RCC 7860 (cell line): ENCODE results near the gene SLC26A1.

Experiments used
- DNase-seq: peaks from one replicate; pipeline ENCODE4 v3.0.0-alpha.2; 2015; ENCODE audit warnings: low spot score
- FAIRE-seq: peaks from 2 replicates; lab custom pipeline; 2012; peaks lifted over from hg19 to GRCh38; lab: Jason Lieb, UNC

SLC26A1 gene

GRCh38 chr4:956531-957230 lies 36.5 kb downstream of the SLC26A1 start:
- DNase-seq (no peak), FAIRE-seq (no peak)

GRCh38 chr4:955931-956381 lies 37.2 kb downstream of the SLC26A1 start:
- FAIRE-seq = no peak

GRCh38 chr4:955161-955921 lies 37.9 kb downstream of the SLC26A1 start:
- FAIRE-seq = no peak
- no peak for DNase-seq

More at GRCh38 chr4:955931-956381, 37.2 kb downstream of the SLC26A1 start:
- no peak for DNase-seq

GRCh38 chr4:954211-955020 lies 38.8 kb downstream of the SLC26A1 start:
- FAIRE-seq (no peak), DNase-seq (no peak)

GRCh38 chr4:953574-953915 lies 39.7 kb downstream of the SLC26A1 start:
- FAIRE-seq (no peak), DNase-seq (no peak)

GRCh38 chr4:952881-953573 lies 40.2 kb downstream of the SLC26A1 start:
- no peak for FAIRE-seq

GRCh38 chr4:951594-952468 lies 41.4 kb downstream of the SLC26A1 start:
- DNase-seq (no peak), FAIRE-seq (no peak)

More at GRCh38 chr4:952881-953573, 40.2 kb downstream of the SLC26A1 start:
- DNase-seq = no peak

- DNase-seq (no peak), FAIRE-seq (no peak)
These were observed 42.0 kb downstream of the SLC26A1 start for GRCh38 chr4:951186-951585.

- no peak for FAIRE-seq
- DNase-seq = no peak
These were observed 42.8 kb downstream of the SLC26A1 start for GRCh38 chr4:950136-951020.

GRCh38 chr4:949656-950055 lies 43.5 kb downstream of the SLC26A1 start:
- FAIRE-seq = no peak
- no peak for DNase-seq

- FAIRE-seq (no peak), DNase-seq (no peak)
These were observed 44.3 kb downstream of the SLC26A1 start for GRCh38 chr4:948936-949300.

- DNase-seq (no peak), FAIRE-seq (no peak)
These were observed 44.9 kb downstream of the SLC26A1 start for GRCh38 chr4:948101-948935.

GRCh38 chr4:947491-947971 lies 45.7 kb downstream of the SLC26A1 start:
- FAIRE-seq (no peak), DNase-seq (no peak)

- FAIRE-seq (no peak), DNase-seq (no peak)
These were observed 46.4 kb downstream of the SLC26A1 start for GRCh38 chr4:946517-947471.

GRCh38 chr4:946103-946450 lies 47.1 kb downstream of the SLC26A1 start:
- DNase-seq (no peak), FAIRE-seq (no peak)

GRCh38 chr4:945274-946102 lies 47.7 kb downstream of the SLC26A1 start:
- no peak for DNase-seq
- no peak for FAIRE-seq
